ENCODE results near the gene MYOZ3. TPM values are rescaled to one million over a fixed set of nuclear protein-coding genes. Genes with fewer than 3 reads are reported as not detected.

MYOZ3 gene
- total RNA-seq, 1 experiment from 2014 or later: not detected

- no TSS peak for BruUV-seq (replicated peaks)
- intact Hi-C loops (cut with micrococcal nuclease; ENCODE audit: unreplicated experiment): no loop called here
- CTCF ChIA-PET: no interaction called here
Measured at GRCh38 chr5:150622157-150622556, 38.9 kb upstream of the MYOZ3 start.

GRCh38 chr5:150623152-150623877, 37.7 kb upstream of the MYOZ3 start:
- Histone ChIP-seq H3K4me3 (ENCODE audit: low read depth, low read length) (no peak overlapping the region), H3K9me3 (no peaks in the 10 kb centered on the region), H3K27me3 (replicated peaks; ENCODE audit: control insufficient read depth, insufficient read depth, low read length) (no peaks in the 10 kb centered on the region), H3K36me3 (ENCODE audit: control insufficient read depth, insufficient read depth, low read length) (no peaks in the 10 kb centered on the region), H3K4me1 (peaks cover 15% of the 10 kb centered on the region)
- ChIA-PET CTCF (no interaction called here), POLR2A (no interaction called here)
- no peak overlapping the region for H3K4me3 Mint-ChIP-seq (ENCODE audit: unreplicated experiment)
- intact Hi-C loops (cut with micrococcal nuclease; ENCODE audit: unreplicated experiment): no loop called here
- H3K27me3 Mint-ChIP-seq (ENCODE audit: insufficient read depth, unreplicated experiment): no peaks in the 10 kb centered on the region
- no peaks in the 10 kb centered on the region for H3K9me3 Mint-ChIP-seq (ENCODE audit: unreplicated experiment)
- no peak overlapping the region for H3K27ac Mint-ChIP-seq (ENCODE audit: unreplicated experiment)
- BruUV-seq (replicated peaks): no TSS peak
- H3K4me1 Mint-ChIP-seq (ENCODE audit: low read depth, unreplicated experiment): peaks cover 16% of the 10 kb centered on the region
- TF ChIP-seq CTCF (IDR thresholded peaks at IDR 0.05; ENCODE audit: insufficient read depth in 1 of 2, low read depth in 1 of 2, low read length in 1 of 2, severe bottlenecking in 1 of 2, unreplicated experiment in 1 of 2): no peak
- no peak for DNase-seq
- no peaks in the 10 kb centered on the region for H3K36me3 Mint-ChIP-seq (ENCODE audit: insufficient read depth, unreplicated experiment)

More at GRCh38 chr5:150622157-150622556, 38.9 kb upstream of the MYOZ3 start:
- Mint-ChIP-seq H3K4me1 (ENCODE audit: low read depth, unreplicated experiment) (peaks cover 9% of the 10 kb centered on the region), H3K27me3 (ENCODE audit: insufficient read depth, unreplicated experiment) (no peaks in the 10 kb centered on the region), H3K27ac (ENCODE audit: unreplicated experiment) (no peak overlapping the region), H3K9me3 (ENCODE audit: unreplicated experiment) (no peaks in the 10 kb centered on the region), H3K4me3 (ENCODE audit: unreplicated experiment) (no peak overlapping the region), H3K36me3 (ENCODE audit: insufficient read depth, unreplicated experiment) (no peaks in the 10 kb centered on the region)
- no peak overlapping the region for H3K4me3 ChIP-seq (ENCODE audit: low read depth, low read length)
- peaks cover 8% of the 10 kb centered on the region for H3K4me1 ChIP-seq
- no peaks in the 10 kb centered on the region for H3K36me3 ChIP-seq (ENCODE audit: control insufficient read depth, insufficient read depth, low read length)
- POLR2A ChIA-PET: no interaction called here
- no peak for TF ChIP-seq CTCF (IDR thresholded peaks at IDR 0.05; ENCODE audit: insufficient read depth in 1 of 2, low read depth in 1 of 2, low read length in 1 of 2, severe bottlenecking in 1 of 2, unreplicated experiment in 1 of 2)
- DNase-seq: no peak
- no peaks in the 10 kb centered on the region for H3K9me3 ChIP-seq
- no peaks in the 10 kb centered on the region for H3K27me3 ChIP-seq (replicated peaks; ENCODE audit: control insufficient read depth, insufficient read depth, low read length)

GRCh38 chr5:150623878-150624216, 37.2 kb upstream of the MYOZ3 start:
- Mint-ChIP-seq H3K36me3 (ENCODE audit: insufficient read depth, unreplicated experiment) (no peaks in the 10 kb centered on the region), H3K4me3 (ENCODE audit: unreplicated experiment) (peak overlapping the region; percentile 85), H3K4me1 (ENCODE audit: low read depth, unreplicated experiment) (peaks cover 16% of the 10 kb centered on the region), H3K27ac (ENCODE audit: unreplicated experiment) (peak overlapping the region; percentile 71), H3K9me3 (ENCODE audit: unreplicated experiment) (no peaks in the 10 kb centered on the region), H3K27me3 (ENCODE audit: insufficient read depth, unreplicated experiment) (no peaks in the 10 kb centered on the region)
- no TSS peak for BruUV-seq (replicated peaks)
- peaks cover 15% of the 10 kb centered on the region for H3K4me1 ChIP-seq
- no peaks in the 10 kb centered on the region for H3K27me3 ChIP-seq (replicated peaks; ENCODE audit: control insufficient read depth, insufficient read depth, low read length)
- TF ChIP-seq CTCF (IDR thresholded peaks at IDR 0.05; ENCODE audit: insufficient read depth in 1 of 2, low read depth in 1 of 2, low read length in 1 of 2, severe bottlenecking in 1 of 2, unreplicated experiment in 1 of 2): no peak
- POLR2A ChIA-PET: no interaction called here
- no peak for DNase-seq
- intact Hi-C loops (cut with micrococcal nuclease; ENCODE audit: unreplicated experiment): no loop called here
- no peak overlapping the region for H3K4me3 ChIP-seq (ENCODE audit: low read depth, low read length)
- CTCF ChIA-PET: no interaction called here
- no peaks in the 10 kb centered on the region for H3K36me3 ChIP-seq (ENCODE audit: control insufficient read depth, insufficient read depth, low read length)
- H3K9me3 ChIP-seq: no peaks in the 10 kb centered on the region

All from Caco-2 (cell line).